Midbrain (tissue), 1 donor: Measurements from ENCODE around the gene FHOD1.

Experiments used
- DNase-seq: peaks from one replicate; lab custom pipeline; 2025; lab: John Stamatoyannopoulos, UW

The FHOD1 gene

GRCh38 chr16:67277294-67277998 is 30.2 kb upstream of the FHOD1 start:
- no peak for DNase-seq

GRCh38 chr16:67275321-67275720 is 28.0 kb upstream of the FHOD1 start:
- DNase-seq: no peak

DNA sequence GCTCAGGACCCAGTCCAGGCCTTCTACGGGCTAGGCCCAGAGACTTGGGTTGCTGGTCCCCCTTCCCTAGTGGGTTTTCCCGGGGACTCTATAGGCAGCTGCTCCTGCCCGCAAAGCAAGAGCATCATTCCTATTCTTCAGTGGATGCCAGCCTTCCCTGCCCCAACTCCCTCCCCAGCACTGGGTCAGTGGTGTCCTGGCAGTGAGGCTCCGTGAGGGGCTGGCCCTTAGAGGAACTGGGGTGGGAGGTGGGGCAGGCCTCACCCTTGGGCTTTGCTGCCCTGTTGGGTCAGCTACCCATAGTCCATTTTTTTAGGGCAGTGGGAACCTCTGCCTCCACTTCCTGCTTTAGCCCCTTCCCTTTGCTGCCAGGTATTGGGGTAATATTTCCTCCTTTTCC is 24.2 kb upstream of the FHOD1 start:
- DNase-seq: no peak

- no peak for DNase-seq
Measured at GRCh38 chr16:67270931-67271338, 23.7 kb upstream of the FHOD1 start.

DNA sequence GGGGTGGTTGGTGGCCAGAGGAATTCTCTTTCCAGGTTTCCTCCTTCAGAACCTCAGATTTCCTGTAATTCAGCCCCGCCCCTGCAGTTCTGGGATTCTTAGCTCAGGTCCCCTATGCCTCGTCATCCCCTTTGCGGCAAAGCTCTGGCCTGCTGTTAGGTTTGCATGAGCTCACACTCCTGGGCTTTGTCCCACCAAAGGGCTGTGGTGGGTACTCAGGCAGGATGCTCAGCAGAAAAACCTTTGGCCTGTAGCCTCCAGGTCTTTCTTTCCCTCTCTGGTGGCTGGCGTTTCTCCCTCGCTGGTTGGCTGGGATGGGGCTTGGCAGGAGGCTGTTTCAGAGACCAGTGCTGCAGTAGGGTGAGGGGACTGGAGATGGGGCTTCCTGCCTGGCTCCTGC is 22.5 kb upstream of the FHOD1 start:
- no peak for DNase-seq

- DNase-seq: no peak
Measured at GRCh38 chr16:67268136-67268579, 20.9 kb upstream of the FHOD1 start.

DNA sequence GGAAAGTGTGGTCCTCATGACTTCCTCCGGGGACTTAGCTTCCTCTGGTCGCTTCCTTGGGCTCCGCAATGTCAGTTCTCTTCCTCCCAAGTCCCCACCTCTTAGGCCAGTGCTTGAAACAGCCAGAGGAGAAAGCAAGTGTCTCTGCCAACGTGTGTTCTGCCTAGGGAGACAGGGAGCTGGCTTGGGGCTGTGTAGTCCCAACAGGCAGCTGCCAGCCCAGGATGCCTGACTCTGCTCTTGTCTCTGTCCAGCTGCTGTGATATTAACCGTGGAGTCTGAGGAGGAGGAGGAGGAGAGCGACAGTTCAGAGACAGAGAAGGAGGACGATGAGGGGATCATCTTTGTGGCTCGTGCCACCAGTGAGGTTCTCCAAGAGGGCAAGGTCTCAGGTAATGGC is 18.6 kb upstream of the FHOD1 start:
- DNase-seq: no peak

- no peak for DNase-seq
Measured at GRCh38 chr16:67264866-67265265, 17.6 kb upstream of the FHOD1 start.

DNA sequence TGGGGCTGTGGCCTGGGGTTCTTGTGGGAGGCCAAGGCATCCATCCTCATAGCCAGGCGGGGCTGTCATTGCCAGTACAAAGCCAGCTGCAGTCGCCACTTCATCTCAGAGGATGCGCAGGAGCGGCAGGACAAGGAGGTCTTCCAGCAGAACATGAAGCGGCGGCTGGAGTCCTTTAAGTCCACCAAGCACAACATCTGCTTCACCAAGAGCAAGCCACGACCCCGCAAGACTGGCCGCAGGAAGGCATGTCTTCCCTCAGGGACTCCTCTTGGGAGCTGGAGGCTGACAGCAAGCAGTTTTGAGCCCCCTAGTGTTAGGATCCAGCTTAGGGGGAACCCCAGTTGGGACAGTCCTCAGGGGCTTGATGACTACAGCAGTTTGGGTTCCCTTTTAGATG is 17.0 kb upstream of the FHOD1 start:
- DNase-seq: no peak

GRCh38 chr16:67263201-67263600 is 15.9 kb upstream of the FHOD1 start:
- DNase-seq: no peak

- DNase-seq: peak; percentile 14
Measured at GRCh38 chr16:67260426-67261063, 13.3 kb upstream of the FHOD1 start.

DNA sequence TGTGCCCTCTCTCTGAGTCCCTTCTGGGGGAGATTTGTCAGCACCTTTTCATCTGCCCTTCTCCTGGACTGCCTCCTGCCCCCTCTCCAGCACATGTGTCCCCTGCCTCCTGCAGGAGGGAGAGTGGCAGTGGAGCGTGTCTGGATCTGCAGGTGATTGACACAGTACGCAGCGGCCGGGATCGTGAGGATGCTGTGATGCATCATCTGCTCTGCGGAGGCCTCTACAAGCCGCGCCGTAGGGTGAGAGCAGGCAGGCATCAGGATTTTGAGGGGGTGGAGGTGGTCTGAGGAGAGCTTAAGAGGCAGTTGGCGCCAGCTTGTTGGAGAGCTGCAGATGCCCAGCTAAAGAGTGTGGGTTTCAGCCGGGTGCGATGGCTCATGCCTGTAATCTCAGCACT is 12.4 kb upstream of the FHOD1 start:
- no peak for DNase-seq

DNA sequence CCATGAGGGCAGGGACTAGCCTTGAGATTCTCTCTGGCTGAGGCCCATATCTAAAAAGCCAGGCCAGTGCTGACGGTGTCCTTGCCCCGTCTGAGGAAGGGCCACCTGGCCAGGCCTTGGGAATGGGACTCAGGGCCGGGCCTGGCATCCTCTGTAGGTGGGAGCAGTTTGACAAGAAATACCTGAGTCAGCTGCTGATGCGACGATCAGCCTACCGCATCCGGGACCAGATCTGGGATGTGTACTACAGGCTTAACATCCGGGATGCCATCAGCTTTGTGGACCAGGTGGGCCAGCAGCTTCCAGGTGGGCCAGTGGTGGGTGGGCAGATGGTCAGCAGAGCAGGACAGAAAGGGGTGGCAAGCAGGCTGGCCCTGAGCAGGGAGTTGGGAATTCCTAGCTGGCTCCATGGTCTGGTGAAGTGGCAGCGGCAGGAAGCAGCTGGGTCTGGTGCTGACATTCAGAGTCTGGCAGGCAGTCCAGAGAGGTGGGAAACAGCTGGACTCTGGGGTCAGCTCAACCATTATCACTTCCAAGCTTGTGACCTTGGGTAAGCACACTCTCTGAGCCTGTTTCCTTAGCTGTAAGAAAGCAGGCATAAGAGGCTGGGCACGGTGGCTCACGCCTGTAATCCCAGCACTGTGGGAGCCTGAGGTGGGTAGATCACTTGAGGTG is 11.0 kb upstream of the FHOD1 start:
- no peak for DNase-seq

GRCh38 chr16:67257486-67258160 is 10.3 kb upstream of the FHOD1 start:
- DNase-seq: no peak

DNA sequence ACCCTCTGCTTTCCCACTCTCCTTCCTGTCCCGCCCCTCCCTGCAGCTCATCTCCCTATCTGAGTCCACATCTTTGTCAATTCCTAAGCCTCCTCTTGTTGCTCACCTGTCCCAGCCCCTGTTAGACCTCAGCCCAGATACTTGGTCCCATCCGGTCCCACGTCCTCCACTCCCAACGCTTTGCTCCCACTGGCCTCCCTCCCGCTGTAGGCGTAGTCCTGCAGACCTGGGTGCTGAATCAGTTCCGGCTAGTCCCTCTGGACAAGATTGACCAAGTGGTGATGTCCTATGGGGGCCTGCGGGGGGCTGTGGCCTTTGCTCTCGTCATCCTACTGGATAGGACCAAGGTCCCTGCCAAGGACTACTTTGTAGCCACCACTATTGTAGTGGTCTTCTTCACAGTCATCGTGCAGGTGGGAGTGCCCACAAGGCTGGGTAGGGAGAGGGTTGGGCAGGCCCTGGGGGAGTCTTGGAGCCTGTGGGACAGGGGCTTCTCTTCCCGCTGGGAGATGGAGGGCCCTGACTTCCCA is 9.5 kb upstream of the FHOD1 start:
- DNase-seq: no peak

GRCh38 chr16:67255553-67256221 is 8.4 kb upstream of the FHOD1 start:
- no peak for DNase-seq

DNA sequence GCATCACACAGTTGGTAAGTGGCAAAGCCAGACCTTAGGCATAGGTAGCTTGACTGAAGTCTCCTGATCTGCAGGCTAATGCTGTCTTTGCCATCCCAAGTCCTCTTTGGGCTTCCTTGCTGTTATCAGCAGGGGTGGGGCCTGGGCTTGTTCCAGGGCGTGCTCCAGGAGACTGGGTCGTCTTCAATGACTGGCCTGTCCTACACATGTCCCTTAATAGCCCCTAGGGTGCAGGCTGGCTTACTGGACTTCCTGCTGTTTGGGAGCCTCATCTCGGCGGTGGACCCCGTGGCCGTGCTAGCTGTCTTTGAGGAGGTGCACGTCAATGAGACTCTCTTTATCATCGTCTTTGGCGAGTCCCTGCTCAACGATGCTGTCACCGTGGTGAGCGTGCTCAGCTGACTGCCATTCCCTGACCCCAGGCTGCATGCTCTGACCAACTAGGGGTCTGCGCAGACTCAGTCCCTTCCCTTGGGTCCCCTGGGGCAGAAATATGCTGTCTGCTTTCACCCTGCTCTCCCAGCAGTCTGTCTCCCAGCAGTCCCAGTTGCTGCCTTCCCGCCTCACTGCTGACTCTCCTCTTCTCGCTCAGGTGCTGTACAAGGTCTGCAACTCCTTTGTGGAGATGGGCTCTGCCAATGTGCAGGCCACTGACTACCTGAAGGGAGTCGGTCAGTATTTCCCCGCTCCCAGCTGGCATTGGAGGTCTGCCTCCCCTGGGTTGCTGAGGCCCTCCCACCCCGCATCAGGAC is 7.7 kb upstream of the FHOD1 start:
- DNase-seq: no peak

- peak; percentile 21 for DNase-seq
Measured at GRCh38 chr16:67252609-67253497, 5.6 kb upstream of the FHOD1 start.

GRCh38 chr16:67250045-67250327 is 2.7 kb upstream of the FHOD1 start:
- DNase-seq: no peak
